Measurements from ENCODE around the gene ZNF646. TPM values are rescaled to one million over a fixed set of nuclear protein-coding genes. Genes with fewer than 3 reads are reported as not detected.

Gene ZNF646
- total RNA-seq, 2 experiments from 2014 or later = 22.0 to 24.4 TPM

- no peaks in the 10 kb centered on the region for H3K27me3 Mint-ChIP-seq
- no peaks in the 10 kb centered on the region for H3K9me3 Mint-ChIP-seq
- H3K4me1 Mint-ChIP-seq (ENCODE audit: low read depth) = peaks cover 15% of the 10 kb centered on the region
- H3K4me3 Mint-ChIP-seq = no peak overlapping the region
- no peak overlapping the region for H3K27ac Mint-ChIP-seq
- intact Hi-C loops (cut with micrococcal nuclease) = no loop called here
- POLR2A ChIA-PET = interaction anchor here (1.3 to 1.4 kb wide), 2 partner anchors 12 to 15 kb away, joined by 3 to 5 read pairs; partner anchors contain the start of genes ZNF646 and ZNF668
- DNase-seq = no peak
- TF ChIP-seq CTCF (IDR thresholded peaks at IDR 0.05) = no peak
- CTCF ChIA-PET = no interaction called here
- H3K36me3 Mint-ChIP-seq (ENCODE audit: low read depth) = peaks cover 14% of the 10 kb centered on the region
- no peak for ATAC-seq
Observed at GRCh38 chr16:31089199-31089598, 15.0 kb downstream of the ZNF646 start.

GRCh38 chr16:31090540-31090939 is 16.3 kb downstream of the ZNF646 start:
- POLR2A ChIA-PET = no interaction called here
- no peak overlapping the region for H3K27ac Mint-ChIP-seq
- peaks cover 17% of the 10 kb centered on the region for H3K36me3 Mint-ChIP-seq (ENCODE audit: low read depth)
- CTCF ChIA-PET = no interaction called here
- DNase-seq (no peak), ATAC-seq (no peak)
- H3K27me3 Mint-ChIP-seq = no peaks in the 10 kb centered on the region
- H3K9me3 Mint-ChIP-seq = no peaks in the 10 kb centered on the region
- no peak for TF ChIP-seq CTCF (IDR thresholded peaks at IDR 0.05)
- no peak overlapping the region for H3K4me3 Mint-ChIP-seq
- H3K4me1 Mint-ChIP-seq (ENCODE audit: low read depth) = peaks cover 17% of the 10 kb centered on the region
- intact Hi-C loops (cut with micrococcal nuclease) = no loop called here

GRCh38 chr16:31092330-31092729 is 18.1 kb downstream of the ZNF646 start:
- no peak overlapping the region for H3K27ac Mint-ChIP-seq

GRCh38 chr16:31093132-31093703 is 19.0 kb downstream of the ZNF646 start:
- ChIA-PET CTCF (interaction anchor here (1.0 to 2.3 kb wide), 4 partner anchors 49 to 139 kb away, joined by 4 to 11 read pairs (median 5); partner anchors contain the start of gene HSD3B7), POLR2A (interaction anchor here (0.6 to 2.3 kb wide), 8 partner anchors 13 to 1545 kb away, joined by 3 to 7 read pairs (median 4); partner anchors contain the start of genes BCKDK, FUS, ZNF646 and ZNF668)
- H3K4me3 Mint-ChIP-seq = peak overlapping the region; percentile 94
- H3K36me3 Mint-ChIP-seq (ENCODE audit: low read depth) = peaks cover 17% of the 10 kb centered on the region
- ATAC-seq (no peak), DNase-seq (peak; percentile 37)
- H3K4me1 Mint-ChIP-seq (ENCODE audit: low read depth) = peaks cover 22% of the 10 kb centered on the region
- TF ChIP-seq CTCF (IDR thresholded peaks at IDR 0.05) = no peak
- no peaks in the 10 kb centered on the region for H3K27me3 Mint-ChIP-seq
- intact Hi-C loops (cut with micrococcal nuclease) = no loop called here
- no peaks in the 10 kb centered on the region for H3K9me3 Mint-ChIP-seq
- H3K27ac Mint-ChIP-seq = no peak overlapping the region

More at GRCh38 chr16:31092330-31092729, 18.1 kb downstream of the ZNF646 start:
- Mint-ChIP-seq H3K4me1 (ENCODE audit: low read depth) (peaks cover 22% of the 10 kb centered on the region), H3K36me3 (ENCODE audit: low read depth) (peaks cover 17% of the 10 kb centered on the region), H3K4me3 (peak overlapping the region; percentile 32), H3K27me3 (no peaks in the 10 kb centered on the region), H3K9me3 (no peaks in the 10 kb centered on the region)
- no peak for TF ChIP-seq CTCF (IDR thresholded peaks at IDR 0.05)
- intact Hi-C loops (cut with micrococcal nuclease) = no loop called here
- POLR2A ChIA-PET = interaction anchor here (0.8 to 2.3 kb wide), 5 partner anchors 15 to 110 kb away, joined by 3 to 7 read pairs (median 4); partner anchors contain the start of genes FUS, PYCARD, ZNF646 and ZNF668
- DNase-seq (no peak), ATAC-seq (no peak)
- CTCF ChIA-PET = interaction anchor here (0.8 to 2.3 kb wide), 6 partner anchors 19 to 138 kb away, joined by 3 to 11 read pairs (median 4); partner anchors contain the start of genes HSD3B7 and ZNF668

- Mint-ChIP-seq H3K9me3 (no peaks in the 10 kb centered on the region), H3K27ac (peak overlapping the region; percentile 90), H3K4me1 (ENCODE audit: low read depth) (peaks cover 22% of the 10 kb centered on the region), H3K27me3 (no peaks in the 10 kb centered on the region), H3K4me3 (peak overlapping the region; percentile 94), H3K36me3 (ENCODE audit: low read depth) (peaks cover 17% of the 10 kb centered on the region)
- ChIA-PET CTCF (interaction anchor here (0.9 to 3.1 kb wide), 4 partner anchors 20 to 136 kb away, joined by 3 to 15 read pairs (median 4); partner anchors contain the start of genes ZNF646 and ZNF668), POLR2A (interaction anchor here (0.8 to 2.3 kb wide), 9 partner anchors 10 to 86 kb away, joined by 3 to 7 read pairs (median 5); partner anchors contain the start of genes BCKDK, FUS, ZNF646 and ZNF668)
- ATAC-seq = no peak
- no peak for DNase-seq
- no peak for TF ChIP-seq CTCF (IDR thresholded peaks at IDR 0.05)
- intact Hi-C loops (cut with micrococcal nuclease) = no loop called here
Observed at GRCh38 chr16:31094088-31094423, 19.8 kb downstream of the ZNF646 start.

All from activated CD8-positive, alpha-beta T cell treated with anti-CD3 and anti-CD28 coated beads for 36 hours (primary cell).